ENCODE measurements around the gene VPS52.

- TF ChIP-seq, protein P1, sequence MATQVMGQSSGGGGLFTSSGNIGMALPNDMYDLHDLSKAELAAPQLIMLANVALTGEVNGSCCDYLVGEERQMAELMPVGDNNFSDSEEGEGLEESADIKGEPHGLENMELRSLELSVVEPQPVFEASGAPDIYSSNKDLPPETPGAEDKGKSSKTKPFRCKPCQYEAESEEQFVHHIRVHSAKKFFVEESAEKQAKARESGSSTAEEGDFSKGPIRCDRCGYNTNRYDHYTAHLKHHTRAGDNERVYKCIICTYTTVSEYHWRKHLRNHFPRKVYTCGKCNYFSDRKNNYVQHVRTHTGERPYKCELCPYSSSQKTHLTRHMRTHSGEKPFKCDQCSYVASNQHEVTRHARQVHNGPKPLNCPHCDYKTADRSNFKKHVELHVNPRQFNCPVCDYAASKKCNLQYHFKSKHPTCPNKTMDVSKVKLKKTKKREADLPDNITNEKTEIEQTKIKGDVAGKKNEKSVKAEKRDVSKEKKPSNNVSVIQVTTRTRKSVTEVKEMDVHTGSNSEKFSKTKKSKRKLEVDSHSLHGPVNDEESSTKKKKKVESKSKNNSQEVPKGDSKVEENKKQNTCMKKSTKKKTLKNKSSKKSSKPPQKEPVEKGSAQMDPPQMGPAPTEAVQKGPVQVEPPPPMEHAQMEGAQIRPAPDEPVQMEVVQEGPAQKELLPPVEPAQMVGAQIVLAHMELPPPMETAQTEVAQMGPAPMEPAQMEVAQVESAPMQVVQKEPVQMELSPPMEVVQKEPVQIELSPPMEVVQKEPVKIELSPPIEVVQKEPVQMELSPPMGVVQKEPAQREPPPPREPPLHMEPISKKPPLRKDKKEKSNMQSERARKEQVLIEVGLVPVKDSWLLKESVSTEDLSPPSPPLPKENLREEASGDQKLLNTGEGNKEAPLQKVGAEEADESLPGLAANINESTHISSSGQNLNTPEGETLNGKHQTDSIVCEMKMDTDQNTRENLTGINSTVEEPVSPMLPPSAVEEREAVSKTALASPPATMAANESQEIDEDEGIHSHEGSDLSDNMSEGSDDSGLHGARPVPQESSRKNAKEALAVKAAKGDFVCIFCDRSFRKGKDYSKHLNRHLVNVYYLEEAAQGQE (IDR thresholded peaks at IDR 0.05; ENCODE audit: low read depth): no peak
- TF ChIP-seq, protein P2, sequence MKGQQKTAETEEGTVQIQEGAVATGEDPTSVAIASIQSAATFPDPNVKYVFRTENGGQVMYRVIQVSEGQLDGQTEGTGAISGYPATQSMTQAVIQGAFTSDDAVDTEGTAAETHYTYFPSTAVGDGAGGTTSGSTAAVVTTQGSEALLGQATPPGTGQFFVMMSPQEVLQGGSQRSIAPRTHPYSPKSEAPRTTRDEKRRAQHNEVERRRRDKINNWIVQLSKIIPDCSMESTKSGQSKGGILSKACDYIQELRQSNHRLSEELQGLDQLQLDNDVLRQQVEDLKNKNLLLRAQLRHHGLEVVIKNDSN (IDR thresholded peaks at IDR 0.05): no peak
- TF ChIP-seq EP300 (IDR thresholded peaks at IDR 0.05; ENCODE audit: borderline replicate concordance) (no peak), CREB1 (IDR thresholded peaks at IDR 0.05; ENCODE audit: low read depth) (no peak), TAF1 (IDR thresholded peaks at IDR 0.05; ENCODE audit: low read depth) (no peak), TEAD4 (IDR thresholded peaks at IDR 0.05) (no peak), MAX (IDR thresholded peaks at IDR 0.05) (no peak), CEBPB (IDR thresholded peaks at IDR 0.05) (no peak), EGR1 (IDR thresholded peaks at IDR 0.05) (no peak), RAD21 (IDR thresholded peaks at IDR 0.05; ENCODE audit: low read depth) (no peak)
Measured at GRCh38 chr6:33305052-33305451, 33.4 kb upstream of the VPS52 start.

All from Ishikawa (cell line).